Brain microvascular endothelial cell (primary cell): ENCODE measurements around the gene EIF4E2.

Source experiments
- DNase-seq: peaks from one replicate; pipeline ENCODE4 v3.0.0-alpha.2; 2020
- H3K27ac ChIP-seq: fragments of 250-450 bp; sonication (Bioruptor Pico); 2 replicates; pipeline ENCODE4 v1.5.1; 2020; ENCODE audit warnings: mild to moderate bottlenecking, moderate library complexity
- H3K27me3 ChIP-seq: fragments of 250-450 bp; sonication (Bioruptor Pico); replicated peaks from 2 replicates; pipeline ENCODE4 v1.5.1; 2020; ENCODE audit warnings: mild to moderate bottlenecking
- H3K36me3 ChIP-seq: fragments of 250-450 bp; sonication (Bioruptor Pico); replicated peaks from 2 replicates; pipeline ENCODE4 v1.5.1; 2020; ENCODE audit warnings: mild to moderate bottlenecking
- H3K4me3 ChIP-seq: 2 replicates; pipeline ENCODE4 v1.5.1; 2011; ENCODE audit warnings: low read depth, mild to moderate bottlenecking, control low read depth, low read length, moderate library complexity
- CTCF ChIP-seq: IDR thresholded peaks from 2 replicates; pipeline ENCODE4 v1.5.1; 2011; ENCODE audit warnings: low read depth, mild to moderate bottlenecking, moderate library complexity, low read length, control low read depth, inconsistent platforms; ENCODE audit errors: missing control alignments
- in situ Hi-C: cut with HindIII; loops from 2 replicates; pipeline ENCODE4 v1.10.0; 2017; ENCODE audit warnings: low sequenced_read_pairs, low pct_ligation_motif_present

Gene EIF4E2

GRCh38 chr2:232593982-232594381, 43.5 kb downstream of the EIF4E2 start:
- no peak for DNase-seq
- Histone ChIP-seq H3K27me3 (no peaks in the 10 kb centered on the region), H3K27ac (no peak overlapping the region), H3K36me3 (no peaks in the 10 kb centered on the region), H3K4me3 (no peak overlapping the region)
- in situ Hi-C loops = no loop called here
- no peak for TF ChIP-seq CTCF

- Histone ChIP-seq H3K36me3 (no peaks in the 10 kb centered on the region), H3K4me3 (no peak overlapping the region), H3K27me3 (no peaks in the 10 kb centered on the region), H3K27ac (no peak overlapping the region)
- in situ Hi-C loops = no loop called here
- DNase-seq = no peak
- no peak for TF ChIP-seq CTCF
Observed at GRCh38 chr2:232597362-232598079, 47.0 kb downstream of the EIF4E2 start.

- no peak for DNase-seq
- Histone ChIP-seq H3K27me3 (no peaks in the 10 kb centered on the region), H3K36me3 (no peaks in the 10 kb centered on the region), H3K4me3 (no peak overlapping the region), H3K27ac (no peak overlapping the region)
- no peak for TF ChIP-seq CTCF
- in situ Hi-C loops = no loop called here
Observed at GRCh38 chr2:232598293-232598692, 47.8 kb downstream of the EIF4E2 start.

- Histone ChIP-seq H3K27me3 (no peaks in the 10 kb centered on the region), H3K36me3 (no peaks in the 10 kb centered on the region), H3K4me3 (no peak overlapping the region), H3K27ac (no peak overlapping the region)
- no peak for TF ChIP-seq CTCF
- DNase-seq = no peak
- in situ Hi-C loops = no loop called here
Observed at GRCh38 chr2:232600053-232600773, 49.7 kb downstream of the EIF4E2 start.

GRCh38 chr2:232603283-232603682, 52.8 kb downstream of the EIF4E2 start:
- no peak for TF ChIP-seq CTCF
- H3K36me3 ChIP-seq = no peaks in the 10 kb centered on the region
- no peak overlapping the region for H3K4me3 ChIP-seq
- H3K27me3 ChIP-seq = no peaks in the 10 kb centered on the region
- H3K27ac ChIP-seq = no peak overlapping the region
- DNase-seq = no peak
- in situ Hi-C loops = no loop called here
